ENCODE data around the gene PCDHGA5.
"Not testable (repeated sequence)": the region's sequence is repeated elsewhere in the genome, so short reads cannot be mapped to it uniquely, and the experiment has no call there.

Gene PCDHGA5
- 0 to 1.3 (median 0.07) reads per million in 17 experiments for total RNA-seq

DNA sequence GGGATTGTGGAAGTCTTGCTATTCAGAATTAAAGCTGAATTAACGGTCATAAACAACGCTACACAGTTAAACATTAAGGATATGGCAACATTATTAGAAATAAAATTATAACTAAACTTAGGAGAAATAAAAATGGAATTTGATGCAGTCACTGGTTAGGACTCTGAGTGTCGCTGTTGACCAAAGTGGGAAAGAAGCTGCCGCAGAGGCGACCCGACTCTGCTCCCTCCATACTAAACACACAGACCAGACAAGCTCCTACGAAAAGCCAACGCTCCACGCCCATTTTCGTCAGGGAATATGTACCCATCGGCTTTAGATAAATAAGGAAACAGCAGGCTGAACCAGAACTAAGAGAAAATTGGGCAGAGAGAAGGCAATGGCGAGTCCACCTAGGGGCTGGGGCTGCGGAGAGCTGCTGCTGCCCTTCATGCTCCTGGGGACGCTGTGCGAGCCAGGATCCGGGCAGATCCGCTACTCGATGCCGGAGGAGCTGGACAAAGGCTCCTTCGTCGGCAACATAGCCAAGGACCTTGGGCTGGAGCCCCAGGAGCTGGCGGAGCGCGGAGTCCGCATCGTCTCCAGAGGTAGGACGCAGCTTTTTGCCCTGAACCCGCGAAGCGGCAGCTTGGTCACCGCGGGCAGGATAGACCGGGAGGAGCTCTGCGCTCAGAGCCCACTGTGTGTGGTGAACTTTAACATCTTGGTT lies at the start of gene PCDHGA5:
PCDHGA5 (plus strand) TSS at position 211 of the 709 bp plus-strand sequence; CDS start at position 380, 169 bp downstream.
- no peak for DNase-seq

GRCh38 chr5:141316963-141317362 lies 47.0 kb upstream of the PCDHGA5 start:
- DNase-seq, result not testable (repeated sequence)

GRCh38 chr5:141319202-141319601 lies 44.8 kb upstream of the PCDHGA5 start:
- no peak for DNase-seq

- DNase-seq, result no peak
Measured at GRCh38 chr5:141319699-141320098, 44.3 kb upstream of the PCDHGA5 start.

DNA sequence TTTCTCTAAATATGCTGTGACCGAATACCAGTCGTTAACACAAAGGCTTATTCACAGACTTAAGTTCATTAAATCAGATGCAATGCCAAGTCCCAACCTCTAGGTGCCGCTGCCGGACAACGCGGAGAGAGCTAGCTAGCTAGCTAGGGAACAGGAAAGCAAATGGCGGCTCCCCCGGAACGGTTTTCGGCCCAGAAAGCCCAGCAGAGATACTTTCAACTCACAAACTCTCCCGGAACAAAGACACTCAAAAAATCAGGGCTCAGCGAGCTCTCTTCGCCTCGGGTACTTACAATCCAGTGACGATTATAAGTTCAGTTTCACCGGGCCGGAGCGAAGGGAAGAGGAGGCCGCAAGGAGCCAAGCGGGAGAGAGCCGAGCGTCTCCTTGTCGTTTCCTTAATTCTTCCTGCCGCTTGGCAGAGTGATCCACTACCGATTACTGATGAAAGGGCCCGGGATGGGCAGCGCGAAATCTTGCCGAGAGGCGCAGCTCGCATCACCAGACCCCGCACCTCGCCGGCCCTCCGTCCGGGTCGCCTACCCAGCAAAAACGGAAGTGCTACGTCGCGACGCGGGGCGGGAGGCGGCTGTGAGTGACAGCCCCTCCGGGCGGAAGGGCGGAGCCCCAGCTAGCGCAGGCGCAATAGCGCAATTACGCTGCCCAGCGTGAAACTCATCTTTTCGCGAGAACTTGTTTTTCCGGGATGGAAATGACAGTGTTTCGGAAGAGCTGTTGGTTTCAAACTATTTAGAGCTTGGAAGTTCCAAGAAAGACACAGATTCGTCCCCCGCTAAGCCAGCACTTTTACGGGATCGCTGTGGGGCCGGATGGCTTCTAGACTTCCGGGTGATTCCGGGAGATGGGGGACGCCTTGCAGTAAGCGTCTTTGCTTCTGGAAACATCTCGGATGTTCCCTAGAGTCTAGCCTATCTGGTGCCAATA lies 43.5 kb upstream of the PCDHGA5 start, which contains the start of gene TAF7:
TAF7 (minus strand) TSS at position 560 of the 945 bp plus-strand sequence. CDS start 740 bp downstream, outside the sequence.
- DNase-seq, result peak; percentile 96 to 98 (median 97)

DNA sequence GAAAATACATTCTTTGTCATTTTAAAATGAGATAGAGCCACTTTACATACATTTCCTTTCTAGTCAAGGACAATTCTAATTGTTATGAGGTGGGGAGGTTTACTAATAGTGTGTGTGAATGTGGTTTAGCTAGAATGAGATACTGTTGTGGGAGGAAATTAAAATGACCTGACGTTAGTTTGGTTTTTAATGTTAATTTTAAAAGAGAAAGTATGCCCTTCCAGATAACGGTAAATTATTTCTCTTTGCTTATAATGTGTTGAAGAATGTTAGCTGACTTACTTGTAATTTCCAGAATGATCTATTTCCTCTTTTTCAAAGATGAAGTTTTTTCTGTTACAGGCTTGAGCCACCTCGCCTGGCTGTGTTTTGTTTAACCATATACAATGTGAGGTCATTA lies 41.7 kb upstream of the PCDHGA5 start:
- DNase-seq, result no peak

GRCh38 chr5:141326088-141326854 lies 37.7 kb upstream of the PCDHGA5 start:
- peak; percentile 33 to 56 (median 46) for DNase-seq

DNA sequence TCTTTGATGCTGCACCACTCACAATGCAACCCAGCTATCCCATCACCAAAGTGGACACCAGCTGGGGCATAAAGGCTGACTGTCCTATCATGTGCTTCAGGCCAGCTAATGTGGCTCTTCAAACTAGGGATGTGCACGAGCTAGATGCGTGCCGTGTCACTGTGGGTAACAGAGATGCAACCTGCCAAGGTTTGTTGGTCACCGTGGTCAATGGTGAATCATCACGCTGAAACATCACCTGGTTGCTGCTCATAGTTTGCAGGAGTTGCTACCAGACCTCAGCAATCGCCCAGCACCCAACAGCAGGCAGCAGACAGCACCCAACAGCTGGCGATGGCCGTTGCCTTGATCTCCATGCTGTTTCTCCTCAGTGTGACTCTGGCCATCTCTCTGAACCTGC lies 35.7 kb upstream of the PCDHGA5 start:
- DNase-seq, result no peak

GRCh38 chr5:141330299-141331080 lies 33.5 kb upstream of the PCDHGA5 start, which contains the start of gene PCDHGA1:
TSS of gene PCDHGA1 (plus strand) at chr5:141330514.
- no peak for DNase-seq

- DNase-seq, result not testable (repeated sequence)
Measured at GRCh38 chr5:141332571-141332970, 31.4 kb upstream of the PCDHGA5 start.

- peak in 1 of 4 experiments; percentile 32 for DNase-seq
Measured at GRCh38 chr5:141338538-141339306, 25.2 kb upstream of the PCDHGA5 start, which contains the start of gene PCDHGA2. TSS of gene PCDHGA2 (plus strand) at chr5:141338760.

DNA sequence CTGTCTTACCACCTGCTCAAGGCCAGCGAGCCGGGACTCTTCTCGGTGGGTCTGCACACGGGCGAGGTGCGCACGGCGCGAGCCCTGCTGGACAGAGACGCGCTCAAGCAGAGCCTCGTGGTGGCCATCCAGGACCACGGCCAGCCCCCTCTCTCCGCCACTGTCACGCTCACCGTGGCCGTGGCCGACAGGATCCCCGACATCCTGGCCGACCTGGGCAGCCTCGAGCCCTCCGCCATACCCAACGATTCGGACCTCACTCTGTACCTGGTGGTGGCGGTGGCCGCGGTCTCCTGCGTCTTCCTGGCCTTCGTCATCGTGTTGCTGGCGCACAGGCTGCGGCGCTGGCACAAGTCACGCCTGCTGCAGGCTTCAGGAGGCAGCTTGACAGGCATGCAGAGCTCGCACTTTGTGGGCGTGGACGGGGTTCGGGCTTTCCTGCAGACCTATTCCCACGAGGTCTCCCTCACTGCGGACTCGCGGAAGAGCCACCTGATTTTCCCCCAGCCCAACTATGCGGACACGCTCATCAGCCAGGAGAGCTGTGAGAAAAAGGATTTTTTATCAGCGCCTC lies 23.1 kb upstream of the PCDHGA5 start:
- DNase-seq, result not testable (repeated sequence)

DNA sequence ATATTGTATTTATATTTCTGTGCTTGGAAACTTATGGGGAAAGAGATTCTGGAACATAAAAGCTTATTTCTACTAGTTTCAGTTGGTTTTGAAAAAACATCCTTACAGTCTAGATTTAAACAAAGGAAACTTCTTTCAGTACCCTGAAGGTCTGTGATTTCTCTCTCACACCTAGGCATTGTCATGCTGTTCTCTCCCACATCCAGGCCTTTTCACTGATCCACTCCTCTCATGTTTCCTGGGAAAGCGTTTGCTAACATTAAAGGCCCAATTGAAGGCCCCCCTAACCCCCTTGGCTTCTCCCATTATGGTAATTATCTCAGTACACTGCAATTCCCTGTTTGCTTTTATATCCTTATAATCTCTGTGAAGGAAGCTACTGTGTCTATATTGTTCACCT lies 21.2 kb upstream of the PCDHGA5 start:
- no peak for DNase-seq

- peak; percentile 9 to 44 (median 24) for DNase-seq
Measured at GRCh38 chr5:141343242-141343952, 20.6 kb upstream of the PCDHGA5 start, which contains the start of gene PCDHGA3. TSS of gene PCDHGA3 (plus strand) at chr5:141343829. CDS start at chr5:141344034, 205 bp downstream.

DNA sequence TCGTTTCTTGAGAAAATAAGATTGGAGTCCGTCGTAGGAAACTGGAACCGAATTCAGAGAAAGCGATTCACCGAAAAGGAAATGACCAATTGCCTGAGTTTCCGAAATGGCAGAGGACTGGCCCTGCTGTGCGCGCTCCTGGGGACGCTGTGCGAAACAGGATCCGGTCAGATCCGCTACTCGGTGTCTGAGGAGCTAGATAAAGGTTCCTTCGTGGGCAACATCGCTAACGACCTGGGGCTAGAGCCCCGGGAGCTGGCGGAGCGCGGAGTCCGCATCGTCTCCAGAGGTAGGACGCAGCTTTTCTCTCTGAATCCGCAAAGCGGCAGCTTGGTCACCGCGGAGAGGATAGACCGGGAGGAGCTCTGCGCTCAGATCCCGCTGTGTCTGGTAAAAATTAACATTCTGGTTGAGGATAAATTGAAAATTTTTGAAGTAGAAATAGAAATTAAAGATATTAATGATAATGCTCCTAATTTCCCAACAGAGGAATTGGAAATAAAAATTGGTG lies 20.0 kb upstream of the PCDHGA5 start:
- DNase-seq, result no peak

GRCh38 chr5:141345327-141345726 lies 18.6 kb upstream of the PCDHGA5 start:
- no peak for DNase-seq

- DNase-seq, result not testable (repeated sequence)
Measured at GRCh38 chr5:141346017-141346416, 17.9 kb upstream of the PCDHGA5 start.

DNA sequence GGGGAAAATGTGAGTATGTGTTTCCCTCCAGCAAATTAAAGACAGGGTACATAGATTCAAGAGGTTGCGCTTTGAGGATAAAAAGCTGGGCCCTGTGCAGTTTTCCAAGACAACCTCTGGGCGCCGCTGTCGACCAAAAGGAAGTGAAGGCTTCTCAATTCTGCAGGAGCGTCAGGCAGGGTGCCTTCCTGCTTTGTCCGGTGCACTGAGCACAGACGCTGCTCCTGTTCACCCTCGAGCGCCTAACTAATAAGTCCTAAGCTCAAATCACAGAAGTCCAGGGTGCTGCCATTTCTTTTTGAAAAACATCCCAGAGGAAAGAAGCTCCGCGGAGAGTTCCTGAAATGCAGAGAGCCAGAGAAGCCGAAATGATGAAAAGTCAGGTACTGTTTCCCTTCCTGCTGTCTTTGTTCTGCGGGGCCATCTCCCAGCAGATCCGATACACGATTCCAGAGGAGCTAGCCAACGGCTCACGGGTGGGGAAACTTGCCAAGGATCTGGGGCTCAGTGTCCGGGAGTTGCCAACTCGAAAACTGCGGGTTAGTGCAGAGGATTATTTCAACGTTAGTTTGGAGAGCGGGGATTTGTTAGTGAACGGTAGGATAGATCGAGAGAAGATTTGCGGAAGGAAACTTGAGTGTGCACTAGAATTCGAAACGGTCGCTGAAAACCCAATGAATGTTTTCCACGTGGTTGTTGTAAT lies 13.9 kb upstream of the PCDHGA5 start, which contains the start of gene PCDHGB1:
PCDHGB1 (plus strand) TSS at position 183 of the 703 bp plus-strand sequence; CDS start at position 345, 162 bp downstream.
- DNase-seq, result peak; percentile 5 to 50 (median 26)

Data from suppressor macrophage (primary cell).